Caco-2 (cell line): Measurements from ENCODE around the gene SMARCA4. TPM values are rescaled to one million over a fixed set of nuclear protein-coding genes. Genes with fewer than 3 reads are reported as not detected.
"Not testable (repeated sequence)": the region's sequence is repeated elsewhere in the genome, so short reads cannot be mapped to it uniquely, and the experiment has no call there.

Source experiments
- BruUV-seq: library from RNA; stranded (reverse); fragments of 400-500 nt; replicated peaks from 2 replicates; lab custom pipeline; 2021; lab: Mats Ljungman, UMichigan
- CTCF ChIA-PET: fragments of 300-600 bp; sonication (Branson Sonifier 250); formaldehyde crosslinking; loops from one replicate; lab custom pipeline; 2022; ENCODE audit warnings: antibody characterized with exemption; lab: Charles Lee
- POLR2A ChIA-PET: fragments of 300-600 bp; sonication (Branson Sonifier 250); formaldehyde crosslinking; loops from one replicate; lab custom pipeline; 2022; ENCODE audit warnings: antibody characterized with exemption; lab: Charles Lee
- DNase-seq, 2 experiments: peaks; one replicate each; pipeline versions ENCODE4 v3.0.0 to v3.0.0-alpha.2; 2020 to 2022
- H3K27me3 ChIP-seq: replicated peaks from 2 replicates; pipeline ENCODE4 v1.6.0; 2011; ENCODE audit warnings: low read length; ENCODE audit not compliant: control insufficient read depth, insufficient read depth
- H3K36me3 ChIP-seq: 2 replicates; pipeline ENCODE4 v1.5.1; 2011; ENCODE audit warnings: low read length; ENCODE audit not compliant: control insufficient read depth, insufficient read depth
- H3K4me1 ChIP-seq: fragments of 250-450 bp; sonication (Bioruptor Pico); 2 replicates; pipeline ENCODE4 v1.5.1; 2020; ENCODE audit warnings: mild to moderate bottlenecking
- H3K4me3 ChIP-seq: 2 replicates; pipeline ENCODE4 v1.5.1; 2011; ENCODE audit warnings: low read depth, mild to moderate bottlenecking, control low read depth, low read length
- H3K9me3 ChIP-seq: fragments of 250-450 bp; sonication (Bioruptor Pico); 2 replicates; pipeline ENCODE4 v1.5.1; 2020; ENCODE audit warnings: mild to moderate bottlenecking, moderate library complexity
- H3K27ac Mint-ChIP-seq: one replicate; pipeline ENCODE4 v1.8.0; 2022; ENCODE audit warnings: mixed read lengths; ENCODE audit not compliant: unreplicated experiment
- H3K27me3 Mint-ChIP-seq: one replicate; pipeline ENCODE4 v1.8.0; 2022; ENCODE audit warnings: mixed read lengths; ENCODE audit not compliant: insufficient read depth, unreplicated experiment
- H3K36me3 Mint-ChIP-seq: one replicate; pipeline ENCODE4 v1.8.0; 2022; ENCODE audit warnings: mild to moderate bottlenecking, mixed read lengths; ENCODE audit not compliant: insufficient read depth, unreplicated experiment
- H3K4me1 Mint-ChIP-seq: one replicate; pipeline ENCODE4 v1.8.0; 2022; ENCODE audit warnings: low read depth, mixed read lengths; ENCODE audit not compliant: unreplicated experiment
- H3K4me3 Mint-ChIP-seq: one replicate; pipeline ENCODE4 v1.8.0; 2022; ENCODE audit warnings: mild to moderate bottlenecking, moderate library complexity, mixed read lengths; ENCODE audit not compliant: unreplicated experiment
- H3K9me3 Mint-ChIP-seq: one replicate; pipeline ENCODE4 v1.8.0; 2022; ENCODE audit warnings: mixed read lengths; ENCODE audit not compliant: unreplicated experiment
- CTCF ChIP-seq, 2 experiments: fragments of 200-600 bp in 1 of 2; IDR thresholded peaks; 1 replicate in 1 of 2; 2 replicates in 1 of 2; pipeline versions ENCODE4 v1.5.1 to v1.8.0; 2011 to 2022; ENCODE audit warnings: antibody characterized with exemption in 1 of 2, control low read depth in 1 of 2, inconsistent platforms in 1 of 2, low read depth in 1 of 2, low read length in 1 of 2, mild to moderate bottlenecking in 1 of 2, moderate library complexity in 1 of 2; ENCODE audit not compliant: insufficient read depth in 1 of 2, severe bottlenecking in 1 of 2, unreplicated experiment in 1 of 2
- intact Hi-C: fragments of 100-400 bp; cut with micrococcal nuclease; formaldehyde crosslinking; loops from one replicate; pipeline ENCODE4 v1.10.0; 2022; ENCODE audit not compliant: unreplicated experiment
- total RNA-seq: library from RNA; stranded (reverse); gene quantifications from 2 replicates; pipeline ENCODE4 v1.2.3, GENCODE V29; 2022

Gene SMARCA4
- total RNA-seq, 1 experiment from 2014 or later, result 171 TPM

GRCh38 chr19:11073568-11073967 is 112.7 kb downstream of the SMARCA4 start:
- Histone ChIP-seq H3K4me1 (no peaks in the 10 kb centered on the region), H3K9me3 (no peaks in the 10 kb centered on the region), H3K4me3 (no peak overlapping the region), H3K36me3 (no peaks in the 10 kb centered on the region), H3K27me3 (no peaks in the 10 kb centered on the region)
- intact Hi-C loops, result no loop called here
- BruUV-seq, result no TSS peak
- Mint-ChIP-seq H3K4me3 (no peak overlapping the region), H3K27ac (no peak overlapping the region), H3K4me1 (no peaks in the 10 kb centered on the region), H3K36me3 (peaks cover 10% of the 10 kb centered on the region), H3K9me3 (no peaks in the 10 kb centered on the region), H3K27me3 (peaks cover 2% of the 10 kb centered on the region)
- CTCF ChIA-PET, result no interaction called here
- DNase-seq, result no peak
- POLR2A ChIA-PET, result no interaction called here
- TF ChIP-seq CTCF (IDR thresholded peaks at IDR 0.05; ENCODE audit: insufficient read depth in 1 of 2, low read depth in 1 of 2, low read length in 1 of 2, severe bottlenecking in 1 of 2, unreplicated experiment in 1 of 2), result no peak

- H3K4me3 Mint-ChIP-seq, BruUV-seq, H3K36me3 Mint-ChIP-seq, H3K9me3 Mint-ChIP-seq, H3K36me3 ChIP-seq, intact Hi-C loops, DNase-seq, POLR2A ChIA-PET, CTCF ChIA-PET, H3K27ac Mint-ChIP-seq, H3K9me3 ChIP-seq, H3K27me3 Mint-ChIP-seq, H3K27me3 ChIP-seq, H3K4me3 ChIP-seq, H3K4me1 Mint-ChIP-seq, H3K4me1 ChIP-seq: not testable (repeated sequence)
Measured at GRCh38 chr19:11076792-11077191, 116.0 kb downstream of the SMARCA4 start.

GRCh38 chr19:11078893-11079292 is 118.1 kb downstream of the SMARCA4 start:
- H3K9me3 ChIP-seq, result no peaks in the 10 kb centered on the region
- intact Hi-C loops, result no loop called here
- TF ChIP-seq CTCF (IDR thresholded peaks at IDR 0.05; ENCODE audit: insufficient read depth in 1 of 2, low read depth in 1 of 2, low read length in 1 of 2, severe bottlenecking in 1 of 2, unreplicated experiment in 1 of 2), result no peak
- Mint-ChIP-seq H3K36me3 (no peaks in the 10 kb centered on the region), H3K4me3 (no peak overlapping the region), H3K27ac (no peak overlapping the region), H3K27me3 (no peaks in the 10 kb centered on the region), H3K9me3 (no peaks in the 10 kb centered on the region), H3K4me1 (no peaks in the 10 kb centered on the region)
- CTCF ChIA-PET, result interaction anchor here (0.7 kb wide), 1 partner anchor 153 kb away, joined by 4 read pairs; no protein-coding TSS in a partner anchor
- no TSS peak for BruUV-seq
- no peaks in the 10 kb centered on the region for H3K4me1 ChIP-seq
- no peaks in the 10 kb centered on the region for H3K36me3 ChIP-seq
- no peak overlapping the region for H3K4me3 ChIP-seq
- POLR2A ChIA-PET, result no interaction called here
- no peaks in the 10 kb centered on the region for H3K27me3 ChIP-seq
- DNase-seq, result no peak

- Mint-ChIP-seq H3K36me3 (no peaks in the 10 kb centered on the region), H3K27ac (no peak overlapping the region), H3K4me3 (no peak overlapping the region), H3K4me1 (no peaks in the 10 kb centered on the region), H3K27me3 (no peaks in the 10 kb centered on the region), H3K9me3 (no peaks in the 10 kb centered on the region)
- Histone ChIP-seq H3K4me1 (no peaks in the 10 kb centered on the region), H3K27me3 (no peaks in the 10 kb centered on the region), H3K4me3 (no peak overlapping the region), H3K36me3 (no peaks in the 10 kb centered on the region), H3K9me3 (no peaks in the 10 kb centered on the region)
- no peak for TF ChIP-seq CTCF (IDR thresholded peaks at IDR 0.05; ENCODE audit: insufficient read depth in 1 of 2, low read depth in 1 of 2, low read length in 1 of 2, severe bottlenecking in 1 of 2, unreplicated experiment in 1 of 2)
- intact Hi-C loops, result no loop called here
- BruUV-seq, result no TSS peak
- CTCF ChIA-PET, result no interaction called here
- POLR2A ChIA-PET, result no interaction called here
- no peak for DNase-seq
Measured at GRCh38 chr19:11079999-11080398, 119.2 kb downstream of the SMARCA4 start.
